ENCODE measurements around the gene SDCBP2.

DNA sequence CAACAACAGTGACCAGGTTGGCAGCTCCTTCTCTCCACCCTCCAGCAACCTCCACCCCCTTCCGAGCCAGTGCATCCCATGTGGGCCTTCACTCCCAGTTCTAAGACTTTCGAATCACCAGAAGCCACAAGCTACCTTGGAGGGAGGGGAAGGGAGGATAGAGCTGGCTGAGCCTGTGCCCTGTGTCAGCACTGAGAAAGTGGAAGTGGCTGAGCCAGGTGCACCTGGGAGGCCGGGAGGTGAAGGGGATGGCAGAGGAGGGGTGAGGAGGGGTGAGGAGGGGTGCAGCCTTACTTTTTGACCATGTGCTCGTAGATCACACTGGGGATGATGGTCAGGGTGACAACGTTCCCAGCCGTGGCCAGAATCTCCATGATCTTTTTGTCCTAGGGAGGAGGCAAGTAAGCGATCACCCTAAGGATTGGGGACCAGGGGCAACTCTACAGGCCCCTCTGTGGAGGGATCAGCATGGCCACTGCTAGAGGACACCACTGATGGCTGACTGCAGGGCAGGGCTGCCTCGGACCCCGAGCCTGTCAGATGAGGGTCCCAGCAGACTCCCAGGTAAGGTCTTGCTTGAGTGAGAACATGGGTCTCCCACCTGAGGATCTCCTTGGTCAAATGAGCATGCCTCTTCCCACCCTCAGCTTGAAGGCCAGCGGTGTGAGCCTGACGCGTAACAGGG lies 18.3 kb downstream of the SDCBP2 start:
- TF ChIP-seq, protein P1, sequence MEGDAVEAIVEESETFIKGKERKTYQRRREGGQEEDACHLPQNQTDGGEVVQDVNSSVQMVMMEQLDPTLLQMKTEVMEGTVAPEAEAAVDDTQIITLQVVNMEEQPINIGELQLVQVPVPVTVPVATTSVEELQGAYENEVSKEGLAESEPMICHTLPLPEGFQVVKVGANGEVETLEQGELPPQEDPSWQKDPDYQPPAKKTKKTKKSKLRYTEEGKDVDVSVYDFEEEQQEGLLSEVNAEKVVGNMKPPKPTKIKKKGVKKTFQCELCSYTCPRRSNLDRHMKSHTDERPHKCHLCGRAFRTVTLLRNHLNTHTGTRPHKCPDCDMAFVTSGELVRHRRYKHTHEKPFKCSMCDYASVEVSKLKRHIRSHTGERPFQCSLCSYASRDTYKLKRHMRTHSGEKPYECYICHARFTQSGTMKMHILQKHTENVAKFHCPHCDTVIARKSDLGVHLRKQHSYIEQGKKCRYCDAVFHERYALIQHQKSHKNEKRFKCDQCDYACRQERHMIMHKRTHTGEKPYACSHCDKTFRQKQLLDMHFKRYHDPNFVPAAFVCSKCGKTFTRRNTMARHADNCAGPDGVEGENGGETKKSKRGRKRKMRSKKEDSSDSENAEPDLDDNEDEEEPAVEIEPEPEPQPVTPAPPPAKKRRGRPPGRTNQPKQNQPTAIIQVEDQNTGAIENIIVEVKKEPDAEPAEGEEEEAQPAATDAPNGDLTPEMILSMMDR (IDR thresholded peaks at IDR 0.05): no peak
- TF ChIP-seq POLR2A (IDR thresholded peaks at IDR 0.05): no peak

All from uterus (tissue), 2 donors.